Smooth muscle cell (in vitro differentiated cells): Measurements from ENCODE around the gene CCDC117. TPM values are rescaled to one million over a fixed set of nuclear protein-coding genes. Genes with fewer than 3 reads are reported as not detected.
"Not testable (repeated sequence)": the region's sequence is repeated elsewhere in the genome, so short reads cannot be mapped to it uniquely, and the experiment has no call there.

Experiments
- DNase-seq: peaks from one replicate; lab custom pipeline; 2025; ENCODE audit not compliant: unreplicated experiment; lab: John Stamatoyannopoulos, UW
- H2AFZ ChIP-seq: fragments of 200-600 bp; sonication (generic); 2 replicates; pipeline ENCODE4 v1.6.0; 2016; ENCODE audit warnings: antibody characterized with exemption, low read depth, mild to moderate bottlenecking
- H3F3A ChIP-seq: fragments of 200-600 bp; sonication (generic); 2 replicates; pipeline ENCODE4 v1.6.0; 2017; ENCODE audit warnings: antibody characterized with exemption, low read depth
- H3K27ac ChIP-seq: fragments of 200-600 bp; sonication (generic); 2 replicates; pipeline ENCODE4 v1.5.1; 2016; ENCODE audit warnings: low read depth, mild to moderate bottlenecking
- H3K27me3 ChIP-seq: fragments of 200-600 bp; sonication (generic); 2 replicates; pipeline ENCODE4 v1.6.1; 2016; ENCODE audit warnings: low read depth, mild to moderate bottlenecking
- H3K36me3 ChIP-seq: fragments of 200-600 bp; sonication (generic); 2 replicates; pipeline ENCODE4 v1.5.1; 2016; ENCODE audit warnings: low read depth
- H3K4me1 ChIP-seq: fragments of 200-600 bp; sonication (generic); 2 replicates; pipeline ENCODE4 v1.5.1; 2016; ENCODE audit warnings: low read depth
- H3K4me2 ChIP-seq: fragments of 200-600 bp; sonication (generic); 2 replicates; pipeline ENCODE4 v1.6.0; 2016; ENCODE audit warnings: mild to moderate bottlenecking
- H3K4me3 ChIP-seq: fragments of 200-600 bp; sonication (generic); 2 replicates; pipeline ENCODE4 v1.5.1; 2016; ENCODE audit warnings: mild to moderate bottlenecking
- H3K79me2 ChIP-seq: fragments of 200-600 bp; sonication (generic); 2 replicates; pipeline ENCODE4 v1.6.0; 2016; ENCODE audit warnings: low read depth, mild to moderate bottlenecking
- H3K9ac ChIP-seq: fragments of 200-600 bp; sonication (generic); 2 replicates; pipeline ENCODE4 v1.6.0; 2016; ENCODE audit warnings: low read depth
- H3K9me3 ChIP-seq: fragments of 200-600 bp; sonication (generic); replicated peaks from 2 replicates; pipeline ENCODE4 v1.5.1; 2016; ENCODE audit warnings: low read depth
- H4K20me1 ChIP-seq: fragments of 200-600 bp; sonication (generic); 2 replicates; pipeline ENCODE4 v1.6.0; 2016; ENCODE audit warnings: low read depth
- CTCF ChIP-seq: fragments of 200-600 bp; sonication (generic); IDR thresholded peaks from 2 replicates; pipeline ENCODE4 v1.5.1; 2017; ENCODE audit warnings: borderline replicate concordance, mild to moderate bottlenecking, antibody characterized with exemption; ENCODE audit not compliant: insufficient read depth, poor library complexity, severe bottlenecking
- WGBS: methylation state at CpG from one replicate; pipeline ENCODE4 v1.1.7; 2016; ENCODE audit warnings: low lambda C conversion rate; 5-methylcytosine and 5-hydroxymethylcytosine counted together
- polyA plus RNA-seq: library from polyadenylated mRNA; unstranded; fragments of >200 nt; fragmentation: Nextera tagmentation; extraction: Ambion mirVana; gene quantifications from 2 replicates; pipeline ENCODE4 v1.2.1, GENCODE V29; 2016
- total RNA-seq: library from RNA; depleted of rRNA; stranded (reverse); fragments of >200 nt; gene quantifications from 2 replicates; pipeline ENCODE4 v1.2.3, GENCODE V29; 2014

CCDC117 gene
- total and polyA plus RNA-seq, 2 experiments from 2014 or later, result 17.3 to 30.8 TPM

- Histone ChIP-seq H3K9ac (no peak overlapping the region), H3K27ac (no peak overlapping the region), H3K27me3 (no peaks in the 10 kb centered on the region), H3K4me1 (peaks cover 3% of the 10 kb centered on the region), H3K4me2 (no peak overlapping the region), H3K79me2 (peaks cover 4% of the 10 kb centered on the region), H3K9me3 (no peaks in the 10 kb centered on the region), H3F3A (no peaks in the 10 kb centered on the region), H4K20me1 (no peaks in the 10 kb centered on the region), H2AFZ (no peak overlapping the region), H3K36me3 (no peaks in the 10 kb centered on the region), H3K4me3 (no peak overlapping the region)
- 95% methylated on average over 3 of the region's 3 CpGs for WGBS
- DNase-seq, result no peak
- TF ChIP-seq CTCF, result no peak
Measured at GRCh38 chr22:28743852-28744251, 28.6 kb upstream of the CCDC117 start.

- H3K9me3 ChIP-seq, result no peaks in the 10 kb centered on the region
- WGBS, result 93% methylated on average over 6 of the region's 6 CpGs
- H2AFZ ChIP-seq, result no peak overlapping the region
- H3F3A ChIP-seq, result no peaks in the 10 kb centered on the region
- DNase-seq, result no peak
- no peak overlapping the region for H3K4me2 ChIP-seq
- no peaks in the 10 kb centered on the region for H3K36me3 ChIP-seq
- H3K27me3 ChIP-seq, result no peaks in the 10 kb centered on the region
- no peak overlapping the region for H3K9ac ChIP-seq
- H3K4me1 ChIP-seq, result no peaks in the 10 kb centered on the region
- H3K79me2 ChIP-seq, result no peaks in the 10 kb centered on the region
- TF ChIP-seq CTCF, result no peak
- H4K20me1 ChIP-seq, result no peaks in the 10 kb centered on the region
- H3K4me3 ChIP-seq, result no peak overlapping the region
- H3K27ac ChIP-seq, result no peak overlapping the region
Measured at GRCh38 chr22:28750471-28750881, 22.0 kb upstream of the CCDC117 start.

GRCh38 chr22:28754512-28754911 lies 18.0 kb upstream of the CCDC117 start:
- H3K36me3 ChIP-seq, H4K20me1 ChIP-seq, H3K9ac ChIP-seq, H3K79me2 ChIP-seq, H2AFZ ChIP-seq, DNase-seq, H3K27ac ChIP-seq, H3K27me3 ChIP-seq, H3K9me3 ChIP-seq, H3F3A ChIP-seq, H3K4me3 ChIP-seq, H3K4me1 ChIP-seq, H3K4me2 ChIP-seq: not testable (repeated sequence)
- 90% methylated on average over 3 of the region's 3 CpGs for WGBS

- no peaks in the 10 kb centered on the region for H3F3A ChIP-seq
- no peak overlapping the region for H3K4me3 ChIP-seq
- no peak overlapping the region for H3K27ac ChIP-seq
- no peaks in the 10 kb centered on the region for H3K36me3 ChIP-seq
- H3K4me1 ChIP-seq, result peaks cover 9% of the 10 kb centered on the region
- no peak for TF ChIP-seq CTCF
- DNase-seq, result no peak
- H4K20me1 ChIP-seq, result no peaks in the 10 kb centered on the region
- H3K9me3 ChIP-seq, result no peaks in the 10 kb centered on the region
- no peak overlapping the region for H2AFZ ChIP-seq
- no peak overlapping the region for H3K4me2 ChIP-seq
- 44% methylated on average over 3 of the region's 3 CpGs for WGBS
- no peaks in the 10 kb centered on the region for H3K27me3 ChIP-seq
- no peaks in the 10 kb centered on the region for H3K79me2 ChIP-seq
- H3K9ac ChIP-seq, result no peak overlapping the region
Measured at GRCh38 chr22:28759861-28760560, 12.5 kb upstream of the CCDC117 start.
